ENCODE measurements around the gene DOK3.

Gene DOK3

GRCh38 chr5:177478711-177479646 lies 30.6 kb downstream of the DOK3 start:
- DNase-seq (ENCODE audit: low read depth), result no peak

- DNase-seq (ENCODE audit: low read depth), result no peak
These were observed 31.7 kb downstream of the DOK3 start for GRCh38 chr5:177477701-177478477.

- no peak for DNase-seq (ENCODE audit: low read depth)
These were observed 32.9 kb downstream of the DOK3 start for GRCh38 chr5:177476531-177477233.

GRCh38 chr5:177475563-177476427 lies 33.8 kb downstream of the DOK3 start:
- no peak for DNase-seq (ENCODE audit: low read depth)

GRCh38 chr5:177474846-177475562 lies 34.6 kb downstream of the DOK3 start:
- DNase-seq (ENCODE audit: low read depth), result no peak

GRCh38 chr5:177474002-177474476 lies 35.6 kb downstream of the DOK3 start:
- DNase-seq (ENCODE audit: low read depth), result no peak

GRCh38 chr5:177473443-177474001 lies 36.1 kb downstream of the DOK3 start, which contains the start of gene DBN1:
Gene DBN1, minus strand, starts transcription at chr5:177473634. Its CDS starts 113 bp downstream, at chr5:177473521.
- DNase-seq (ENCODE audit: low read depth), result no peak

GRCh38 chr5:177472460-177473442 lies 36.9 kb downstream of the DOK3 start:
- peak; percentile 18 for DNase-seq (ENCODE audit: low read depth)

GRCh38 chr5:177471610-177472356 lies 37.8 kb downstream of the DOK3 start:
- no peak for DNase-seq (ENCODE audit: low read depth)

- no peak for DNase-seq (ENCODE audit: low read depth)
These were observed 38.7 kb downstream of the DOK3 start for GRCh38 chr5:177470759-177471536.

GRCh38 chr5:177469750-177470525 lies 39.7 kb downstream of the DOK3 start:
- DNase-seq (ENCODE audit: low read depth), result no peak

GRCh38 chr5:177468685-177469628 lies 40.7 kb downstream of the DOK3 start:
- DNase-seq (ENCODE audit: low read depth), result no peak

- DNase-seq (ENCODE audit: low read depth), result no peak
These were observed 41.3 kb downstream of the DOK3 start for GRCh38 chr5:177468329-177468684.

- no peak for DNase-seq (ENCODE audit: low read depth)
These were observed 42.2 kb downstream of the DOK3 start for GRCh38 chr5:177467436-177467835.

GRCh38 chr5:177466861-177467260 lies 42.8 kb downstream of the DOK3 start:
- DNase-seq (ENCODE audit: low read depth), result no peak

- no peak for DNase-seq (ENCODE audit: low read depth)
These were observed 44.6 kb downstream of the DOK3 start for GRCh38 chr5:177465044-177465443.

Data from activated T-helper 1 cell treated with Interleukin-2 at 50 U/mL for 16 hours (primary cell).